ENCODE data around the gene TBX6.

TBX6 gene

DNA sequence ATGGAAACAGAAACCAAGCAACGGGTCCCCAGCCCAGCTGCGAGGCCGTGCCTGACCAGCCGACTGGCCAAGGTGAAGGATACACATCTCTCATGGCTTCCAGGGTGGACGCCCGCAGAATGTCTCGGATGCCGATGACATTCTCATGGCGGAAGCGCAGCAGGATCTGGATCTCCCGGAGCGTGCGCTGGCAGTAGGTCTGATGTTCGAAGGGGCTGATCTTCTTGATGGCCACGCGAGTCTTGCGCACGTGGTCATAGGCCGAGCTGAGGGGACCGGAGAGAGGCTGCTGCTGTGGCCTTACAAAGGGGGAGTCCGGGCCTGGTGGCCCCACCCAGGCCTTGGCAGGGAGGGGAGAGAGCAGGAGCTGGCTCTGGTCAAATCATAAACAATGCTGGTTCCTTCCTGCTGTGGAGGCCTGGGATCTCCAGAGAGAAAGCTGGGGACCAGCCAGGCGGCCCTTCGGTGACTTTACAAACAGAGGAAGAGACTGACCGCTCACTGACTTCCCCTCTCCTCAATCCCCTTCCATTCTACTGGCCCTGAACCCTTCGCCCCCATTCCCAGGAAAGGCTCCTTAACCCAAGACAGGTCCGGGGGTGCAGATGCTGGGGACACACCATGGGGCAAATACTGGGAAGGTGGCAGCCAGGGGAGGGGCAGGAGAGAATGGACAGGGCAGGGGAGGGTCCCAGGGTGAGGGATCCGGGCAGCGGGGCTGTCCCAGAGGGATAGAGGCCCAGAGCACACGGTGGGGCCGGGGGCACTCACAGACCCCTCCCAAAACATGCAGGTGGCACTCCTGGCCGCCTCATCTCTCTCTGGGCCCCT lies 30.2 kb upstream of the TBX6 start:
- TF ChIP-seq SIN3A (IDR thresholded peaks at IDR 0.05; ENCODE audit: borderline replicate concordance, insufficient read depth, low read length) (no peak), TAF1 (IDR thresholded peaks at IDR 0.05; ENCODE audit: borderline replicate concordance, insufficient read depth, low read length) (no peak), POLR2AphosphoS5 (IDR thresholded peaks at IDR 0.05; ENCODE audit: low read depth, low read length) (no peak), FOXP2 (optimal IDR thresholded peaks at IDR 0.05; ENCODE audit: borderline replicate concordance, extremely low read depth, extremely low read length, insufficient read depth) (no peak)
- TF ChIP-seq, protein P1, sequence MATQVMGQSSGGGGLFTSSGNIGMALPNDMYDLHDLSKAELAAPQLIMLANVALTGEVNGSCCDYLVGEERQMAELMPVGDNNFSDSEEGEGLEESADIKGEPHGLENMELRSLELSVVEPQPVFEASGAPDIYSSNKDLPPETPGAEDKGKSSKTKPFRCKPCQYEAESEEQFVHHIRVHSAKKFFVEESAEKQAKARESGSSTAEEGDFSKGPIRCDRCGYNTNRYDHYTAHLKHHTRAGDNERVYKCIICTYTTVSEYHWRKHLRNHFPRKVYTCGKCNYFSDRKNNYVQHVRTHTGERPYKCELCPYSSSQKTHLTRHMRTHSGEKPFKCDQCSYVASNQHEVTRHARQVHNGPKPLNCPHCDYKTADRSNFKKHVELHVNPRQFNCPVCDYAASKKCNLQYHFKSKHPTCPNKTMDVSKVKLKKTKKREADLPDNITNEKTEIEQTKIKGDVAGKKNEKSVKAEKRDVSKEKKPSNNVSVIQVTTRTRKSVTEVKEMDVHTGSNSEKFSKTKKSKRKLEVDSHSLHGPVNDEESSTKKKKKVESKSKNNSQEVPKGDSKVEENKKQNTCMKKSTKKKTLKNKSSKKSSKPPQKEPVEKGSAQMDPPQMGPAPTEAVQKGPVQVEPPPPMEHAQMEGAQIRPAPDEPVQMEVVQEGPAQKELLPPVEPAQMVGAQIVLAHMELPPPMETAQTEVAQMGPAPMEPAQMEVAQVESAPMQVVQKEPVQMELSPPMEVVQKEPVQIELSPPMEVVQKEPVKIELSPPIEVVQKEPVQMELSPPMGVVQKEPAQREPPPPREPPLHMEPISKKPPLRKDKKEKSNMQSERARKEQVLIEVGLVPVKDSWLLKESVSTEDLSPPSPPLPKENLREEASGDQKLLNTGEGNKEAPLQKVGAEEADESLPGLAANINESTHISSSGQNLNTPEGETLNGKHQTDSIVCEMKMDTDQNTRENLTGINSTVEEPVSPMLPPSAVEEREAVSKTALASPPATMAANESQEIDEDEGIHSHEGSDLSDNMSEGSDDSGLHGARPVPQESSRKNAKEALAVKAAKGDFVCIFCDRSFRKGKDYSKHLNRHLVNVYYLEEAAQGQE (IDR thresholded peaks at IDR 0.05; ENCODE audit: insufficient read depth in 1 of 2, low read depth in 2 of 2, low read length in 2 of 2) = no peak

DNA sequence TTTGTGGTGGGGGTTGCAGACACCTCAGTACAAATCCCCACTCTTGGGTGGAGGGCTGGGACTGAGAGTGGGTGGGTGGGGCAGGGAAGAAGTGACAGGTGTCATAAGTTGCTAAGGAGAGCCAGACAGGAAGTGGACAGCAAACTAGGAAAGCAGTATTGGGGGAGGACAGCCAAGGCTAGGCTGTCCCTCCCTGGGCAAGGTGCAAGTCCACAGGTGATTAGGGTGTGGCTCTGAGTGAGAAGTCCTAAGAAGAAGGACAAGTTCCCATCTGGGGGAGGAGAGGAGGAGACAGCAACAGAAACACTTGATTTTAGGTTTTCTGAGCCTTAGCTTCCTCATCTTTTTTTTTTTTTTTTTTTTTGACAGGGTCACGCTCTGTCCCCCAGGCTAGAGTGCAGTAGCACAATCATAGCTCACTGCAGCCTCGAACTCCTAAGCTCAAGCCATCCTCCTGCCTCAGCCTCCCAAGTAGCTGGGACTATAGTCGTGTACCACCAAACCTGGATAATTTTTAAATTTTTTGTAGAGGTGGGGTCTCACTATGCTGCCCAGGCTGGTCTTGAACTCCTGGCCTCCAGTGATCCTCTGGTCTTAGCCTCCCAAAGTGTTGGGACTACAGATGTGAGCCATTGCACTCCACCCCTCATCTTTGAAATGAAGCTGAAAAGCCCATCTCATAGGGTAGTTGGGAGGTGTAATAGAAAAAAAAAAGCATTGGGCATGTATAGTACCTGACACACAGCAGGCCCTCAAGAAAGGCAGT lies 28.8 kb upstream of the TBX6 start:
- TF ChIP-seq SIN3A (IDR thresholded peaks at IDR 0.05; ENCODE audit: borderline replicate concordance, insufficient read depth, low read length) (no peak), TAF1 (IDR thresholded peaks at IDR 0.05; ENCODE audit: borderline replicate concordance, insufficient read depth, low read length) (no peak), FOXP2 (optimal IDR thresholded peaks at IDR 0.05; ENCODE audit: borderline replicate concordance, extremely low read depth, extremely low read length, insufficient read depth) (no peak), POLR2AphosphoS5 (IDR thresholded peaks at IDR 0.05; ENCODE audit: low read depth, low read length) (no peak)
- TF ChIP-seq, protein P1 (IDR thresholded peaks at IDR 0.05; ENCODE audit: insufficient read depth in 1 of 2, low read depth in 2 of 2, low read length in 2 of 2) = no peak

DNA sequence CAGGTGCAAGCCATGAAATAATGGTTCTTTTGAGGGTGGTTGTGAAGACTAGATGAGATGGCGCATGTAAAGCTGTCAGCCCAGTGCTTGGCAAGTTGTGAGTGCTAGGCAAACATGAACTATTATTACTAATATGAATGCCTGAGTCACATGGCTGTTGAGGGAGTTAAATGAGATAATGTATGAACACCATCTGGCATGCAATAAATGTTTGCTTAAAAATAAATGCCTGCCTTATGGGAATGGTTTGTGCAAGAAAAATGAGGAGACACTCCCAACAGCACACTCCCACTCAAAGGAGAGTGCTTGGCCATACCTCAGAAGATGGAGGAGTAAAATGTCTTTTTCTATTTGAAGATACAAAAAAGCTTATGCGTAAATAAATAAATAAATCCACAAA lies 27.7 kb upstream of the TBX6 start:
- TF ChIP-seq FOXP2 (optimal IDR thresholded peaks at IDR 0.05; ENCODE audit: borderline replicate concordance, extremely low read depth, extremely low read length, insufficient read depth) (no peak), TAF1 (IDR thresholded peaks at IDR 0.05; ENCODE audit: borderline replicate concordance, insufficient read depth, low read length) (no peak), SIN3A (IDR thresholded peaks at IDR 0.05; ENCODE audit: borderline replicate concordance, insufficient read depth, low read length) (no peak), POLR2AphosphoS5 (IDR thresholded peaks at IDR 0.05; ENCODE audit: low read depth, low read length) (no peak)
- TF ChIP-seq, protein P1 (IDR thresholded peaks at IDR 0.05; ENCODE audit: insufficient read depth in 1 of 2, low read depth in 2 of 2, low read length in 2 of 2) = no peak

DNA sequence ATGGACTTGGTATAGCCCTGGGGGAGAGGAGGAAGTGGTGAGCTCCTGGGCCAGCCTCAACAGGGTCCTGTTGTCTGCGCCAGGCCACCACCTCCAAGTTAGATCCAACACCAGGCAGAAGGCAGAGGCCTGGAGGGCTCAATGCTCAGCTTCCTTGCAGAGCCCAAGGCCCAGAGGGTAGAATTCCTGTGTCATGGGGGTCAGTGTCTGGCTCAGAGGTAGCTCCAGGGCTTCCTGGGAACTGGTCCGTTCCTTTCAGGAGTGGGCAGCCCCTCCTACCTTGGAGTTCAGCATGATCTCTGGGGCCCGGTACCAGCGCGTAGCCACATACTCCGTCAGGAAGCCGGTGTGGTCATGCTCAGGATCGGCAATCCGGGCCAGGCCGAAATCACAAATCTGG lies 26.0 kb upstream of the TBX6 start:
- TF ChIP-seq, protein P1 (IDR thresholded peaks at IDR 0.05; ENCODE audit: insufficient read depth in 1 of 2, low read depth in 2 of 2, low read length in 2 of 2) = no peak
- no peak for TF ChIP-seq TAF1 (IDR thresholded peaks at IDR 0.05; ENCODE audit: borderline replicate concordance, insufficient read depth, low read length)
- TF ChIP-seq FOXP2 (optimal IDR thresholded peaks at IDR 0.05; ENCODE audit: borderline replicate concordance, extremely low read depth, extremely low read length, insufficient read depth) = no peak
- TF ChIP-seq SIN3A (IDR thresholded peaks at IDR 0.05; ENCODE audit: borderline replicate concordance, insufficient read depth, low read length) = no peak
- TF ChIP-seq POLR2AphosphoS5 (IDR thresholded peaks at IDR 0.05; ENCODE audit: low read depth, low read length) = no peak

All from PFSK-1 (cell line).